Lower leg skin (tissue), 3 donors: ENCODE results near the gene PIP4K2A.

Experiments
- POLR2A ChIP-seq, 2 donors: fragments of 450-650 bp; IDR thresholded peaks; one replicate each; pipeline ENCODE4 v1.6.1; 2016 to 2017; ENCODE audit warnings: antibody characterized with exemption in 2 of 2, mild to moderate bottlenecking in 1 of 2, moderate library complexity in 1 of 2
- TF ChIP-seq, protein P1 (sequence below), 3 donors: fragments of 450-650 bp; IDR thresholded peaks; one replicate each; pipeline ENCODE4 v1.5.1; 2016; ENCODE audit warnings: antibody characterized with exemption in 3 of 3, mild to moderate bottlenecking in 3 of 3, moderate library complexity in 2 of 3

DNA sequence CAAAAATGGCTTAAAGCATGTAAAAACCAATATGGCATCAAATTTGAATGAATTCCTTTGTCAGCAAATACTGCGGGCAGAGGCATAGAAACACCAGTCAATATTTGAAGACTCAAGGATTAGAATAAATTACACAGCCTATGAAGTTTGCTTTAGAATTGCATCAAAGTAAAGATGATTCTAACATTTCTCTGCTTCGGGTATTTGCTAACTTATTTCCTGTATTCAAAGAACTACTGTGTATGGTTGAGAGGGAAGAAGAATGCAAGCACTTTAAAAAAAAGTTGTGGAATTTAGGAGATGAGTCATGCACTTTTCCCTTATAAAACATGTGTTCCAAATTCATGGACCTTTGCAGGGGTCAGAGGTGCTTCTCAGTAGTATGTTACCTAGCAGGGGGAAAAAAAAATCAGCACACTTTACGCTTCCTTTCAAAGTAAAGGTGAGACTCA, 90.1 kb downstream of the PIP4K2A start:
- TF ChIP-seq, protein P1, sequence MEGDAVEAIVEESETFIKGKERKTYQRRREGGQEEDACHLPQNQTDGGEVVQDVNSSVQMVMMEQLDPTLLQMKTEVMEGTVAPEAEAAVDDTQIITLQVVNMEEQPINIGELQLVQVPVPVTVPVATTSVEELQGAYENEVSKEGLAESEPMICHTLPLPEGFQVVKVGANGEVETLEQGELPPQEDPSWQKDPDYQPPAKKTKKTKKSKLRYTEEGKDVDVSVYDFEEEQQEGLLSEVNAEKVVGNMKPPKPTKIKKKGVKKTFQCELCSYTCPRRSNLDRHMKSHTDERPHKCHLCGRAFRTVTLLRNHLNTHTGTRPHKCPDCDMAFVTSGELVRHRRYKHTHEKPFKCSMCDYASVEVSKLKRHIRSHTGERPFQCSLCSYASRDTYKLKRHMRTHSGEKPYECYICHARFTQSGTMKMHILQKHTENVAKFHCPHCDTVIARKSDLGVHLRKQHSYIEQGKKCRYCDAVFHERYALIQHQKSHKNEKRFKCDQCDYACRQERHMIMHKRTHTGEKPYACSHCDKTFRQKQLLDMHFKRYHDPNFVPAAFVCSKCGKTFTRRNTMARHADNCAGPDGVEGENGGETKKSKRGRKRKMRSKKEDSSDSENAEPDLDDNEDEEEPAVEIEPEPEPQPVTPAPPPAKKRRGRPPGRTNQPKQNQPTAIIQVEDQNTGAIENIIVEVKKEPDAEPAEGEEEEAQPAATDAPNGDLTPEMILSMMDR (IDR thresholded peaks at IDR 0.05), result no peak
- no peak for TF ChIP-seq POLR2A (IDR thresholded peaks at IDR 0.05)
